Neuron (in vitro differentiated cells): Measurements from ENCODE around the gene OR2AJ1.
"Not testable (repeated sequence)": the region's sequence is repeated elsewhere in the genome, so short reads cannot be mapped to it uniquely, and the experiment has no call there.

ENCODE experiments used
- H2AFZ ChIP-seq: one replicate; pipeline ENCODE4 v1.6.1; 2013; ENCODE audit warnings: low read depth, mild to moderate bottlenecking, inconsistent platforms, low read length, moderate library complexity
- H3K27me3 ChIP-seq: one replicate; pipeline ENCODE4 v1.6.1; 2013; ENCODE audit warnings: low read length; ENCODE audit not compliant: insufficient read depth
- H3K36me3 ChIP-seq: one replicate; pipeline ENCODE4 v1.6.1; 2013; ENCODE audit warnings: low read length; ENCODE audit not compliant: insufficient read depth
- H3K4me1 ChIP-seq: one replicate; pipeline ENCODE4 v1.6.1; 2013; ENCODE audit warnings: low read length; ENCODE audit not compliant: insufficient read depth
- H3K4me3 ChIP-seq: 2 replicates; pipeline ENCODE4 v1.5.1; 2013; ENCODE audit warnings: mild to moderate bottlenecking, low read length, moderate library complexity
- H3K9me3 ChIP-seq: one replicate; pipeline ENCODE4 v1.6.1; 2013; ENCODE audit warnings: low read length

Gene OR2AJ1

GRCh38 chr1:247923941-247924340 is 748 bp upstream of the OR2AJ1 start:
- Histone ChIP-seq H2AFZ (no peak overlapping the region), H3K4me1 (no peaks in the 10 kb centered on the region), H3K9me3 (no peaks in the 10 kb centered on the region), H3K4me3 (no peak overlapping the region), H3K36me3 (no peaks in the 10 kb centered on the region), H3K27me3 (no peaks in the 10 kb centered on the region)

GRCh38 chr1:247933989-247934388 is 9.3 kb downstream of the OR2AJ1 start:
- H3K4me3 ChIP-seq, result no peak overlapping the region
- H3K4me1 ChIP-seq, result no peaks in the 10 kb centered on the region
- no peak overlapping the region for H2AFZ ChIP-seq
- H3K27me3 ChIP-seq, result no peaks in the 10 kb centered on the region
- no peaks in the 10 kb centered on the region for H3K36me3 ChIP-seq
- no peaks in the 10 kb centered on the region for H3K9me3 ChIP-seq

DNA sequence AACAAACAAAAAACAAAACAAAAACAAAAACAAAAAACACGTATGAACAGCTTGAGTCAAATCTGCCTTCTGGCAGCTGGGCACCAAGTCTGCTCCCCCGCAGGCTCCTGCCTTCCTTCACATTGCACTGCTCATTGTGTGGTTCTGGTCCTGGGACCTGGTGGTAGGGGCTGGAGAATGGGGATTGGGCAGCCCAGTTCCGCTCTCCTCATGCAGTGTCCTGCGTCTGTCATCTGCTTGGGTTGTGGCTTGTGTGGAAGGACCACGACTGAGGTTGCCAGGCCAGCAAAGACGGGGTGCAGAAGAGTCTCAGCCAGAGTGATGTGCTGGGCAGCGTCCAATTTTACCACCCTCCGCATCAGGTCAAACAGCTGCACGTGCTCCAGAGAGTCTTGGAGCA is 11.1 kb downstream of the OR2AJ1 start:
- no peaks in the 10 kb centered on the region for H3K27me3 ChIP-seq
- H3K4me3 ChIP-seq, result no peak overlapping the region
- no peaks in the 10 kb centered on the region for H3K9me3 ChIP-seq
- H3K4me1 ChIP-seq, result no peaks in the 10 kb centered on the region
- no peak overlapping the region for H2AFZ ChIP-seq
- no peaks in the 10 kb centered on the region for H3K36me3 ChIP-seq

- Histone ChIP-seq H3K9me3 (no peaks in the 10 kb centered on the region), H3K36me3 (no peaks in the 10 kb centered on the region), H3K4me3 (no peak overlapping the region), H2AFZ (no peak overlapping the region), H3K27me3 (no peaks in the 10 kb centered on the region), H3K4me1 (no peaks in the 10 kb centered on the region)
Measured at GRCh38 chr1:247936415-247936814, 11.7 kb downstream of the OR2AJ1 start.

DNA sequence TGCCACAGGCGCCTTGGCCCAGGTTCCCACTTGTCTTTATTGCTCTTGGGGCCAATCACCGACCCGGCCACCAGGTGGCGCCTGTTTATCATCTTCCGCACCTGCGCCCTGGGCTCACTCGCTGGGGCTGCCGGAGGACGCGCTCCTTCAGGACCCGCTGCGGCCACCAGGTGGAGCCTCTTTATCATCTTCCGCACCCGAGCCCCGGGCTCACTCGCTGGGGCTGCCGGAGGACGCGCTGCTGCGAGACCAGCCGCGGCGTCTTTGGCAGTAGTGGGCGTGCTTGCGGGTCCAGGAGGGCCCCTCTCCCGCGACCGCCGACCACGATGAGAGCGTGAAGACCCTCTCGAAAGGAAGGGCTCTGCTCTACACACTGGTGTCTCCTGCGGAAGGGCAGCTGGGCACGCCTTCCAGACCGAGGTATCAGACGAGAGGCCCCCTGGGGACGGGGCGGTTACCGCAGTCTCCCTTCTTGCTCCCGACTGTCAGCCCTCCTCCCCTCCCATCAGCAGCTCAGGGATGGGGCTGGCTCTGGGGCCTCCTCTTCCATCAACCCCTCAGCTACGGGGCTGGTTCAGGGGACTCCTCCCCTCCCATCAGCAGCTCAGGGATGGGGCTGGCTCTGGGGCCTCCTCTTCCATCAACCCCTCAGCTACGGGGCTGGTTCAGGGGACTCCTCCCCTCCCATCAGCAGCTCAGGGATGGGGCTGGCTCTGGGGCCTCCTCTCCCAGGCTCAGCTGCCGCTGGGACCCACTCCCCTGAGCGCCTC is 12.5 kb downstream of the OR2AJ1 start:
- not testable (repeated sequence) for H3K4me1 ChIP-seq, H3K27me3 ChIP-seq, H3K9me3 ChIP-seq, H3K36me3 ChIP-seq, H2AFZ ChIP-seq, H3K4me3 ChIP-seq

GRCh38 chr1:247942624-247943023 is 17.9 kb downstream of the OR2AJ1 start:
- H3K36me3 ChIP-seq, result no peaks in the 10 kb centered on the region
- H2AFZ ChIP-seq, result no peak overlapping the region
- H3K4me3 ChIP-seq, result no peak overlapping the region
- H3K4me1 ChIP-seq, result no peaks in the 10 kb centered on the region
- H3K9me3 ChIP-seq, result no peaks in the 10 kb centered on the region
- no peaks in the 10 kb centered on the region for H3K27me3 ChIP-seq

GRCh38 chr1:247948558-247948957 is 23.9 kb downstream of the OR2AJ1 start, which contains the start of gene OR2L8:
Gene OR2L8, plus strand, starts transcription at chr1:247948858. Its CDS starts 0 bp downstream, at chr1:247948858.
- no peaks in the 10 kb centered on the region for H3K27me3 ChIP-seq
- H3K9me3 ChIP-seq, result no peaks in the 10 kb centered on the region
- no peak within 1 kb of the TSS for H2AFZ ChIP-seq
- no peaks in the 10 kb centered on the region for H3K4me1 ChIP-seq
- H3K4me3 ChIP-seq, result no peak within 1 kb of the TSS
- H3K36me3 ChIP-seq, result no peaks in the 10 kb centered on the region

DNA sequence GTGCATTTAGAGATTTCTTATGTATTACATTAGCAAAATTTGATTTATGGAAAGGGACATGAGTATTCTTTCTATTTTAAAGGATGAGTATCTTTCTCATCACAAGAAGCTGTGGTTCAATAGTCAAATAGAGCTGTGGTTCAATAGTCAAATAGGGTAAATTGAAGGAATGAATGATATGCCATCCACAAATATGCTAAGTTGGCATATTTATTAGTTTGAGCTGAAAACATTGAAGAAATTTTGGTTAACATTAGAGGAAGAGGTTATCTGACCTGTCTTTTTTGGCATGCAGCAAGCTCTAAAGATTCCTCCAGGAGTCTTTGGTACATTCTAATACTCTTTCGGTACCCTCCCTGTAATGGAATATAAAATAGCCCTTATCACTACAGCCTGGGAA is 28.7 kb downstream of the OR2AJ1 start:
- no peak overlapping the region for H3K4me3 ChIP-seq
- no peaks in the 10 kb centered on the region for H3K4me1 ChIP-seq
- H3K27me3 ChIP-seq, result no peaks in the 10 kb centered on the region
- no peaks in the 10 kb centered on the region for H3K36me3 ChIP-seq
- H3K9me3 ChIP-seq, result no peaks in the 10 kb centered on the region
- H2AFZ ChIP-seq, result no peak overlapping the region

DNA sequence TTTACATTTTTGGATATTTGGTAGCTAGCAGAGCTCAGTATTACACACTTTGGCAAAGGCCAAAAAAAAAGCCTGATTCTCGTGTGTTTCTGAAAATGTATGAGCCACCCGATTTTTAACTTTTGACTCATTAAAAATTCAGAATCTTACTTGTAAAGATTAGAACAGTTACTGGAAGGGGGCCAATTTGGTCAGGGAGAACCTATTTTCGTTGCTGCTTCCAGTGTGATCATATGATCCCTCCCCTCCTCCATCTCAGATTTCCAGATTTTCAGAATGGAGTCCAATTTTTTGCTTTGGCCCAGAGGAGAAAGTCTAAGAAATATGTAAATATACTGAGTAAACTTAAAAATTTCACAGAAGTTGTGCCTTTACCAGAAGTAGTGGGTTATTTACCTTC is 37.1 kb downstream of the OR2AJ1 start:
- no peaks in the 10 kb centered on the region for H3K9me3 ChIP-seq
- H3K4me1 ChIP-seq, result no peaks in the 10 kb centered on the region
- H3K4me3 ChIP-seq, result no peak overlapping the region
- H3K36me3 ChIP-seq, result no peaks in the 10 kb centered on the region
- no peaks in the 10 kb centered on the region for H3K27me3 ChIP-seq
- H2AFZ ChIP-seq, result no peak overlapping the region

DNA sequence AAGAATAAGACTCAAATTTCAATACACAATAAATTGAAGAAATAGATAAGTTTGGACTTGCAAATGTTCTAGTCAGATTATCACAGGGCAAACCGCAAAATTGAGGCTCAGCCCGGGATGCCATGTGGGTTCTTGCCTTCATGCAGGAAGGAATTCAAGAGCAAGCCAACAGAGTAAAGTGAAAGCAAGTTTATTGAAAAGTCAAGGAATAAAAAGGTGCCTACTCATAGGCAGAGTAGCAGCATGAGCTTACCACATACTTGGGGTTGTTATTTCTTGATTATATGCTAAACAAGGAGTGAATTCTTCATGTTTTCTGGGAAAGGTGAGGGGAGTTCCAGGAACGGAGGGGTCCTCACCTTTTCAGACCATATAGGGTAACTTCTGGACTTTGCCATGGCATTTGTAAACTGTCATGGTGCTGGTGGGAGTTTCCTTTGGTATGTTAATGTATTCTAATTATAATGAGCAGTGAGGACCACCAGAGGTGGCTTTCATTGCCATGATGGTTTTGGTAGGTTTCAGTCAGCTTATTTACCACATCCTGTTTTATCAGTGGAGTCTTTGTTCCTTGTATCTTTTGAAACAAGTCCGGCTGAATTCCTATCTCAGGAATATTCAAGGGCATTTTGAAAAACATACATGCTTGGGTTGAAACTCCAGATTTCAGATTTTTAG is 38.4 kb downstream of the OR2AJ1 start:
- Histone ChIP-seq H3K4me1 (no peaks in the 10 kb centered on the region), H3K9me3 (no peaks in the 10 kb centered on the region), H3K27me3 (no peaks in the 10 kb centered on the region), H2AFZ (no peak overlapping the region), H3K36me3 (no peaks in the 10 kb centered on the region), H3K4me3 (no peak overlapping the region)

- Histone ChIP-seq H3K27me3 (no peaks in the 10 kb centered on the region), H3K9me3 (no peaks in the 10 kb centered on the region), H3K4me3 (no peak within 1 kb of the TSS), H3K36me3 (no peaks in the 10 kb centered on the region), H2AFZ (no peak within 1 kb of the TSS), H3K4me1 (no peaks in the 10 kb centered on the region)
Measured at GRCh38 chr1:247964933-247965332, 40.2 kb downstream of the OR2AJ1 start, which contains the start of gene OR2AK2. Gene OR2AK2, plus strand, starts transcription at chr1:247965233. Its CDS starts 144 bp downstream, at chr1:247965377.

DNA sequence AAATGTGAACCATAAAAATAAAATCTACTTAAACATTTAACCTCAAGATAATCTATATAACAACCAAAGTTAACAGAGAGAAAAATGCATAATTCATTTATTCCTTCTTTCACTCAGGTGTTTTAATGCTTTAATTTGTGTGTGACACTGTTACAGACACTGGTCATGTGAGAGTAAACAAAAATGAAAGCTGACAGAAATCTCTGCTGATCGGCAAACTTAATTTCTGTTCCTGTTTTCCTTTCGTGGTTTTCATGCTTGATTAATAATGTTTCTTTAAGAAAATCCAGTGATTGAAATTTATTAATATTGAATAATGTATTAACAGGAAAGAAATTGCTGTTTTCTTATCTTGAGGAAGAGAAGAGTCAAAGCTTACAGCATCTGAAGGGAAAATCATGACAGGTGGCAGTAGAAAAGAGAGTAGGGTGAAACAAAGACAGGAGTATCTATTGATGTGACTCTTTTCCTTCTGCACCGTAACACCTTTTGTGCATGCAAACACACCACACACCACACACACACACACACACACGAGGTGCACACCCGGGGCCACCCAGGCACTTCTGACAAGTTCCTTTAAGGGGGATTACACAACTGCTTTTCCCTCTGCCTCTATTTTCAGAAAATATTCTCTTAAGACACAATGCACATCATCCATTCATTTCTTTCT is 42.0 kb downstream of the OR2AJ1 start:
- Histone ChIP-seq H2AFZ (no peak overlapping the region), H3K27me3 (no peaks in the 10 kb centered on the region), H3K4me1 (no peaks in the 10 kb centered on the region), H3K9me3 (no peaks in the 10 kb centered on the region), H3K36me3 (no peaks in the 10 kb centered on the region), H3K4me3 (no peak overlapping the region)
